ENCODE measurements around the gene NEURL1B. TPM values are rescaled to one million over a fixed set of nuclear protein-coding genes. Genes with fewer than 3 reads are reported as not detected.

NEURL1B gene
- total RNA-seq, 2 donors from 2014 or later: 4.9 to 6.3 TPM

GRCh38 chr5:172681421-172681820 lies 40.4 kb downstream of the NEURL1B start:
- H3K4me3 ChIP-seq (ENCODE audit: low read length): no peak overlapping the region
- WGBS, 2 experiments (ENCODE audit: insufficient coverage in 1 of 2, insufficient read length in 1 of 2): 92 to 100% methylated on average over 1 to 4 of the region's 4 CpGs
- Mint-ChIP-seq H3K4me3 (no peak overlapping the region), H3K27ac (no peak overlapping the region), H3K9me3 (peaks cover 6% of the 10 kb centered on the region), H3K27me3 (ENCODE audit: insufficient read depth) (peaks cover 42% of the 10 kb centered on the region), H3K36me3 (ENCODE audit: low read depth) (no peaks in the 10 kb centered on the region), H3K4me1 (peaks cover 6% of the 10 kb centered on the region)
- H3K9me3 ChIP-seq (ENCODE audit: control insufficient read depth, low read length): no peaks in the 10 kb centered on the region
- no peaks in the 10 kb centered on the region for H3K4me1 ChIP-seq (ENCODE audit: control insufficient read depth, insufficient read depth, low read length)
- no peak overlapping the region for H3K9ac ChIP-seq (ENCODE audit: extremely low read depth, low read length, poor library complexity, severe bottlenecking)
- no peaks in the 10 kb centered on the region for H3K36me3 ChIP-seq (ENCODE audit: control insufficient read depth, insufficient read depth, low read length)
- H3K27ac ChIP-seq (ENCODE audit: low read depth, low read length): no peak overlapping the region
- TF ChIP-seq CTCF (conservative IDR thresholded peaks at IDR 0.05): no peak
- peaks cover 38% of the 10 kb centered on the region for H3K27me3 ChIP-seq (ENCODE audit: control insufficient read depth, insufficient read depth, low read length, poor library complexity, severe bottlenecking)
- DNase-seq: no peak

- Histone ChIP-seq H3K27ac (ENCODE audit: low read depth, low read length) (no peak overlapping the region), H3K4me3 (ENCODE audit: low read length) (no peak overlapping the region), H3K4me1 (ENCODE audit: control insufficient read depth, insufficient read depth, low read length) (no peaks in the 10 kb centered on the region), H3K36me3 (ENCODE audit: control insufficient read depth, insufficient read depth, low read length) (no peaks in the 10 kb centered on the region), H3K9ac (ENCODE audit: extremely low read depth, low read length, poor library complexity, severe bottlenecking) (no peak overlapping the region), H3K9me3 (ENCODE audit: control insufficient read depth, low read length) (no peaks in the 10 kb centered on the region), H3K27me3 (ENCODE audit: control insufficient read depth, insufficient read depth, low read length, poor library complexity, severe bottlenecking) (peaks cover 38% of the 10 kb centered on the region)
- no peak overlapping the region for H3K27ac Mint-ChIP-seq
- peaks cover 44% of the 10 kb centered on the region for H3K27me3 Mint-ChIP-seq (ENCODE audit: insufficient read depth)
- peaks cover 6% of the 10 kb centered on the region for H3K9me3 Mint-ChIP-seq
- peak; percentile 74 for DNase-seq
- peak overlapping the region; percentile 19 for H3K4me3 Mint-ChIP-seq
- WGBS, 2 experiments (ENCODE audit: insufficient coverage in 1 of 2, insufficient read length in 1 of 2): 59 to 61% methylated on average over 11 to 47 of the region's 47 CpGs
- peaks cover 6% of the 10 kb centered on the region for H3K4me1 Mint-ChIP-seq
- no peaks in the 10 kb centered on the region for H3K36me3 Mint-ChIP-seq (ENCODE audit: low read depth)
- no peak for TF ChIP-seq CTCF (conservative IDR thresholded peaks at IDR 0.05)
Observed at GRCh38 chr5:172683264-172683644, 42.2 kb downstream of the NEURL1B start.

GRCh38 chr5:172683645-172684471 lies 42.8 kb downstream of the NEURL1B start:
- Histone ChIP-seq H3K4me3 (ENCODE audit: low read length) (no peak overlapping the region), H3K27me3 (ENCODE audit: control insufficient read depth, insufficient read depth, low read length, poor library complexity, severe bottlenecking) (peaks cover 38% of the 10 kb centered on the region), H3K4me1 (ENCODE audit: control insufficient read depth, insufficient read depth, low read length) (no peaks in the 10 kb centered on the region), H3K27ac (ENCODE audit: low read depth, low read length) (no peak overlapping the region), H3K36me3 (ENCODE audit: control insufficient read depth, insufficient read depth, low read length) (no peaks in the 10 kb centered on the region), H3K9me3 (ENCODE audit: control insufficient read depth, low read length) (no peaks in the 10 kb centered on the region), H3K9ac (ENCODE audit: extremely low read depth, low read length, poor library complexity, severe bottlenecking) (no peak overlapping the region)
- 40 to 69% methylated on average over 53 to 125 of the region's 125 CpGs for WGBS, 2 experiments (ENCODE audit: insufficient coverage in 1 of 2, insufficient read length in 1 of 2)
- DNase-seq: peak; percentile 75
- H3K36me3 Mint-ChIP-seq (ENCODE audit: low read depth): no peaks in the 10 kb centered on the region
- H3K27me3 Mint-ChIP-seq (ENCODE audit: insufficient read depth): peaks cover 44% of the 10 kb centered on the region
- peaks cover 6% of the 10 kb centered on the region for H3K4me1 Mint-ChIP-seq
- H3K27ac Mint-ChIP-seq: no peak overlapping the region
- TF ChIP-seq CTCF (conservative IDR thresholded peaks at IDR 0.05): no peak
- peaks cover 6% of the 10 kb centered on the region for H3K9me3 Mint-ChIP-seq
- peak overlapping the region; percentile 42 for H3K4me3 Mint-ChIP-seq

Measured in endodermal cell (in vitro differentiated cells).